ENCODE results near the gene CEMIP. TPM values are rescaled to one million over a fixed set of nuclear protein-coding genes. Genes with fewer than 3 reads are reported as not detected.

The CEMIP gene
- total RNA-seq, result not detected
- polyA plus RNA-seq, result under 1 TPM in 1 of 3 donors, not detected in 2; 0.13 TPM
- 0 to 0.09 (median 0) reads per million in 6 experiments for total RNA-seq

GRCh38 chr15:80778964-80779657 lies at the start of gene CEMIP:
Gene CEMIP (plus strand): TSS chr15:80779370. CDS start chr15:80873880, 94,510 bp downstream.
- POLR2A ChIA-PET, result no interaction called here
- peaks cover 9 to 52% (median 32%) of the 10 kb centered on the region in 5 donors for H3K27me3 Mint-ChIP-seq

GRCh38 chr15:80730387-80730786 lies 48.8 kb upstream of the CEMIP start:
- DNase-seq (no peak), ATAC-seq (no peak)
- Mint-ChIP-seq H3K36me3 (peaks cover 0 to 2% (median 0%) of the 10 kb centered on the region in 3 donors), H3K27me3 (no peaks in the 10 kb centered on the region), H3K9me3 (peaks cover 0 to 15% (median 6%) of the 10 kb centered on the region in 9 donors), H3K4me1 (peaks cover 0 to under 1% (median 0%) of the 10 kb centered on the region in 4 donors), H3K27ac (no peak overlapping the region), H3K4me3 (no peak overlapping the region)
- POLR2A ChIA-PET, result no interaction called here

More at GRCh38 chr15:80778964-80779657, at the start of gene CEMIP:
- ATAC-seq (peak in 1 of 2 donors; percentile 53), DNase-seq (peak in 4 of 10 donors; percentile 1 to 22 (median 17))
- no peaks in the 10 kb centered on the region for H3K36me3 Mint-ChIP-seq
- peak within 1 kb of the TSS; percentile 6 to 79 (median 68) for H3K4me3 Mint-ChIP-seq
- peaks cover 5 to 20% (median 18%) of the 10 kb centered on the region in 4 donors for H3K4me1 Mint-ChIP-seq
- peaks cover 0 to 2% (median 0%) of the 10 kb centered on the region in 9 donors for H3K9me3 Mint-ChIP-seq
- H3K27ac Mint-ChIP-seq, result no peak within 1 kb of the TSS

- no peaks in the 10 kb centered on the region for H3K27me3 Mint-ChIP-seq
- H3K36me3 Mint-ChIP-seq, result no peaks in the 10 kb centered on the region
- ATAC-seq, result no peak
- no peak for DNase-seq
- H3K27ac Mint-ChIP-seq, result no peak overlapping the region
- peaks cover 0 to 4% (median 0%) of the 10 kb centered on the region in 4 donors for H3K4me1 Mint-ChIP-seq
- H3K4me3 Mint-ChIP-seq, result no peak overlapping the region
- POLR2A ChIA-PET, result no interaction called here
- peaks cover 0 to 14% (median 3%) of the 10 kb centered on the region in 9 donors for H3K9me3 Mint-ChIP-seq
Measured at GRCh38 chr15:80730926-80731325, 48.2 kb upstream of the CEMIP start.

GRCh38 chr15:80732167-80732566 lies 47.0 kb upstream of the CEMIP start:
- Mint-ChIP-seq H3K9me3 (peaks cover 0 to 2% (median 0%) of the 10 kb centered on the region in 9 donors), H3K4me3 (no peak overlapping the region), H3K36me3 (no peaks in the 10 kb centered on the region), H3K27ac (peak overlapping the region in 1 of 10 donors; percentile 12), H3K4me1 (peaks cover 0 to 4% (median 0%) of the 10 kb centered on the region in 4 donors), H3K27me3 (no peaks in the 10 kb centered on the region)
- DNase-seq, result no peak
- ATAC-seq, result no peak
- POLR2A ChIA-PET, result no interaction called here

GRCh38 chr15:80732818-80733217 lies 46.4 kb upstream of the CEMIP start:
- H3K4me3 Mint-ChIP-seq, result no peak overlapping the region
- H3K9me3 Mint-ChIP-seq, result peaks cover 0 to 5% (median 0%) of the 10 kb centered on the region in 9 donors
- ATAC-seq, result no peak
- peaks cover 0 to 3% (median 0%) of the 10 kb centered on the region in 3 donors for H3K36me3 Mint-ChIP-seq
- H3K4me1 Mint-ChIP-seq, result peaks cover 0 to 4% (median 0%) of the 10 kb centered on the region in 4 donors
- DNase-seq, result no peak
- POLR2A ChIA-PET, result no interaction called here
- H3K27me3 Mint-ChIP-seq, result peaks cover 0 to 5% (median 0%) of the 10 kb centered on the region in 5 donors
- no peak overlapping the region for H3K27ac Mint-ChIP-seq

- Mint-ChIP-seq H3K4me3 (no peak overlapping the region), H3K9me3 (peaks cover 0 to 11% (median 0%) of the 10 kb centered on the region in 9 donors), H3K36me3 (peaks cover 0 to 3% (median 0%) of the 10 kb centered on the region in 3 donors), H3K27ac (no peak overlapping the region), H3K4me1 (peaks cover 0 to 4% (median 0%) of the 10 kb centered on the region in 4 donors), H3K27me3 (peaks cover 0 to 8% (median 0%) of the 10 kb centered on the region in 5 donors)
- POLR2A ChIA-PET, result no interaction called here
- DNase-seq (no peak), ATAC-seq (no peak)
Measured at GRCh38 chr15:80733460-80733859, 45.7 kb upstream of the CEMIP start.

- ATAC-seq (no peak), DNase-seq (no peak)
- H3K27me3 Mint-ChIP-seq, result peaks cover 0 to 8% (median 0%) of the 10 kb centered on the region in 5 donors
- H3K36me3 Mint-ChIP-seq, result peaks cover 0 to 3% (median 0%) of the 10 kb centered on the region in 3 donors
- H3K9me3 Mint-ChIP-seq, result peaks cover 0 to 17% (median 0%) of the 10 kb centered on the region in 9 donors
- peak overlapping the region in 1 of 10 donors; percentile 8 for H3K27ac Mint-ChIP-seq
- H3K4me1 Mint-ChIP-seq, result peaks cover 0 to 7% (median 0%) of the 10 kb centered on the region in 4 donors
- no peak overlapping the region for H3K4me3 Mint-ChIP-seq
- POLR2A ChIA-PET, result no interaction called here
Measured at GRCh38 chr15:80735344-80735743, 43.8 kb upstream of the CEMIP start.

GRCh38 chr15:80736560-80736959 lies 42.6 kb upstream of the CEMIP start:
- POLR2A ChIA-PET, result no interaction called here

GRCh38 chr15:80739919-80740318 lies 39.3 kb upstream of the CEMIP start:
- Mint-ChIP-seq H3K27ac (no peak overlapping the region), H3K4me3 (no peak overlapping the region), H3K27me3 (peaks cover 0 to 8% (median 0%) of the 10 kb centered on the region in 5 donors), H3K36me3 (peaks cover 0 to 3% (median 0%) of the 10 kb centered on the region in 3 donors), H3K9me3 (peaks cover 0 to 17% (median 0%) of the 10 kb centered on the region in 9 donors), H3K4me1 (peaks cover 0 to 9% (median 0%) of the 10 kb centered on the region in 4 donors)
- POLR2A ChIA-PET, result no interaction called here
- no peak for DNase-seq
- no peak for ATAC-seq

More at GRCh38 chr15:80736560-80736959, 42.6 kb upstream of the CEMIP start:
- ATAC-seq (no peak), DNase-seq (no peak)
- H3K9me3 Mint-ChIP-seq, result peaks cover 0 to 17% (median 0%) of the 10 kb centered on the region in 9 donors
- H3K27me3 Mint-ChIP-seq, result peaks cover 0 to 8% (median 0%) of the 10 kb centered on the region in 5 donors
- no peak overlapping the region for H3K27ac Mint-ChIP-seq
- H3K36me3 Mint-ChIP-seq, result peaks cover 0 to 3% (median 0%) of the 10 kb centered on the region in 3 donors
- H3K4me1 Mint-ChIP-seq, result peaks cover 0 to 7% (median 0%) of the 10 kb centered on the region in 4 donors
- H3K4me3 Mint-ChIP-seq, result no peak overlapping the region

GRCh38 chr15:80742081-80742480 lies 37.1 kb upstream of the CEMIP start:
- H3K27ac Mint-ChIP-seq, result peak overlapping the region in 1 of 10 donors; percentile 6
- H3K27me3 Mint-ChIP-seq, result peaks cover 0 to 8% (median 0%) of the 10 kb centered on the region in 5 donors
- H3K4me1 Mint-ChIP-seq, result peaks cover 0 to 5% (median 0%) of the 10 kb centered on the region in 4 donors
- H3K9me3 Mint-ChIP-seq, result peaks cover 0 to 27% (median 4%) of the 10 kb centered on the region in 9 donors
- H3K36me3 Mint-ChIP-seq, result peaks cover 0 to 9% (median 0%) of the 10 kb centered on the region in 3 donors
- ATAC-seq (no peak), DNase-seq (no peak)
- H3K4me3 Mint-ChIP-seq, result no peak overlapping the region
- POLR2A ChIA-PET, result no interaction called here

GRCh38 chr15:80743189-80743833 lies 35.9 kb upstream of the CEMIP start:
- Mint-ChIP-seq H3K36me3 (peaks cover 0 to 6% (median 0%) of the 10 kb centered on the region in 3 donors), H3K9me3 (peaks cover 0 to 17% (median 4%) of the 10 kb centered on the region in 9 donors), H3K4me1 (peaks cover 0 to 5% (median 0%) of the 10 kb centered on the region in 4 donors), H3K27me3 (peaks cover 0 to 3% (median 0%) of the 10 kb centered on the region in 5 donors), H3K27ac (no peak overlapping the region), H3K4me3 (no peak overlapping the region)
- ATAC-seq (no peak), DNase-seq (no peak)
- POLR2A ChIA-PET, result no interaction called here

- Mint-ChIP-seq H3K27me3 (peaks cover 0 to 3% (median 0%) of the 10 kb centered on the region in 5 donors), H3K4me1 (peaks cover 0 to 5% (median 0%) of the 10 kb centered on the region in 4 donors), H3K27ac (no peak overlapping the region), H3K9me3 (peaks cover 0 to 15% (median 3%) of the 10 kb centered on the region in 9 donors), H3K36me3 (peaks cover 0 to 7% (median 0%) of the 10 kb centered on the region in 3 donors), H3K4me3 (no peak overlapping the region)
- DNase-seq (no peak), ATAC-seq (no peak)
- POLR2A ChIA-PET, result no interaction called here
Measured at GRCh38 chr15:80744415-80744814, 34.8 kb upstream of the CEMIP start.

Data from naive thymus-derived CD8-positive, alpha-beta T cell (primary cell).